PC-3 (cell line): ENCODE results near the gene SPIRE2. TPM values are rescaled to one million over a fixed set of nuclear protein-coding genes. Genes with fewer than 3 reads are reported as not detected.

Experiments
- ATAC-seq: fragments of 200-7000 bp; cut with Tn5 transposase; 2 replicates; pipeline ENCODE4 v1.9.1; 2020; ENCODE audit warnings: mild to moderate bottlenecking, moderate library complexity
- BruUV-seq: library from RNA; stranded (reverse); fragments of 400-500 nt; replicated peaks from 2 replicates; lab custom pipeline; 2021; lab: Mats Ljungman, UMichigan
- CTCF ChIA-PET: fragments of 300-600 bp; sonication (Branson Sonifier 250); formaldehyde crosslinking; loops from one replicate; lab custom pipeline; 2022; ENCODE audit warnings: antibody characterized with exemption; lab: Charles Lee
- POLR2A ChIA-PET: fragments of 300-600 bp; sonication (Branson Sonifier 250); formaldehyde crosslinking; loops from one replicate; lab custom pipeline; 2022; ENCODE audit warnings: antibody characterized with exemption; ENCODE audit not compliant: unreplicated experiment; lab: Charles Lee
- DNase-seq: peaks from one replicate; pipeline ENCODE4 v3.0.0-alpha.2; 2015
- H2AFZ ChIP-seq: fragments of 300-600 bp; sonication (generic); 2 replicates; pipeline ENCODE4 v1.6.0; 2016; ENCODE audit warnings: antibody characterized with exemption, low read length
- H3F3A ChIP-seq: fragments of 300-600 bp; sonication (generic); one replicate; pipeline ENCODE4 v1.6.0; 2017; ENCODE audit warnings: antibody characterized with exemption, low read length, control low read depth, mild to moderate bottlenecking; ENCODE audit not compliant: unreplicated experiment
- H3K27ac ChIP-seq: fragments of 300-600 bp; sonication (generic); 2 replicates; pipeline ENCODE4 v1.5.1; 2016; ENCODE audit warnings: mild to moderate bottlenecking, low read length
- H3K27me3 ChIP-seq: fragments of 300-600 bp; sonication (generic); 2 replicates; pipeline ENCODE4 v1.6.1; 2016; ENCODE audit warnings: low read length, mixed read lengths
- H3K36me3 ChIP-seq: fragments of 300-600 bp; sonication (generic); 2 replicates; pipeline ENCODE4 v1.6.1; 2016; ENCODE audit warnings: low read depth, mixed run types, low read length, mixed read lengths
- H3K4me1 ChIP-seq: fragments of 300-600 bp; sonication (generic); 2 replicates; pipeline ENCODE4 v1.5.1; 2016; ENCODE audit warnings: low read length; ENCODE audit not compliant: insufficient read depth
- H3K4me2 ChIP-seq: fragments of 300-600 bp; sonication (generic); 2 replicates; pipeline ENCODE4 v1.6.0; 2016; ENCODE audit warnings: low read length
- H3K4me3 ChIP-seq: fragments of 300-600 bp; sonication (generic); 2 replicates; pipeline ENCODE4 v1.5.1; 2016; ENCODE audit warnings: mild to moderate bottlenecking, low read length, mixed read lengths
- H3K79me2 ChIP-seq: fragments of 300-600 bp; sonication (generic); 2 replicates; pipeline ENCODE4 v1.6.1; 2017; ENCODE audit warnings: low read length, mixed read lengths
- H3K9ac ChIP-seq: fragments of 300-600 bp; sonication (generic); 2 replicates; pipeline ENCODE4 v1.6.0; 2016; ENCODE audit warnings: mild to moderate bottlenecking, low read length
- H3K9me2 ChIP-seq: fragments of 300-600 bp; sonication (generic); replicated peaks from 2 replicates; pipeline ENCODE4 v1.6.1; 2016; ENCODE audit warnings: mixed run types, low read length, mixed read lengths
- H3K9me3 ChIP-seq: fragments of 300-600 bp; sonication (generic); 2 replicates; pipeline ENCODE4 v1.6.1; 2016; ENCODE audit warnings: low read length, mixed read lengths
- H4K20me1 ChIP-seq: fragments of 300-600 bp; sonication (generic); 2 replicates; pipeline ENCODE4 v1.6.1; 2016; ENCODE audit warnings: low read length, mixed read lengths
- EZH2 ChIP-seq: fragments of 300-600 bp; sonication (generic); IDR thresholded peaks from one replicate; pipeline ENCODE4 v1.6.1; 2017; ENCODE audit warnings: antibody characterized with exemption, mild to moderate bottlenecking, low read length; ENCODE audit not compliant: unreplicated experiment
- EZH2phosphoT487 ChIP-seq: fragments of 300-600 bp; sonication (generic); IDR thresholded peaks from 2 replicates; pipeline ENCODE4 v1.6.1; 2018; ENCODE audit warnings: mild to moderate bottlenecking, antibody characterized with exemption, low read length, borderline replicate concordance
- intact Hi-C: fragments of 100-400 bp; cut with micrococcal nuclease; formaldehyde crosslinking; loops from 2 replicates; pipeline ENCODE4 v1.9.0; 2023
- total RNA-seq: library from RNA; depleted of rRNA; stranded (reverse); fragments of >200 nt; gene quantifications from 2 replicates; pipeline ENCODE4 v1.2.3, GENCODE V29; 2014
- TF ChIP-seq, protein P1 (sequence below): fragments of 300-600 bp; sonication (generic); conservative IDR thresholded peaks from 2 replicates; pipeline ENCODE4 v1.5.1; 2017; ENCODE audit warnings: antibody characterized with exemption, low read depth, mild to moderate bottlenecking, low read length

Gene SPIRE2
- total RNA-seq, 1 experiment from 2014 or later, result 13.2 TPM

DNA sequence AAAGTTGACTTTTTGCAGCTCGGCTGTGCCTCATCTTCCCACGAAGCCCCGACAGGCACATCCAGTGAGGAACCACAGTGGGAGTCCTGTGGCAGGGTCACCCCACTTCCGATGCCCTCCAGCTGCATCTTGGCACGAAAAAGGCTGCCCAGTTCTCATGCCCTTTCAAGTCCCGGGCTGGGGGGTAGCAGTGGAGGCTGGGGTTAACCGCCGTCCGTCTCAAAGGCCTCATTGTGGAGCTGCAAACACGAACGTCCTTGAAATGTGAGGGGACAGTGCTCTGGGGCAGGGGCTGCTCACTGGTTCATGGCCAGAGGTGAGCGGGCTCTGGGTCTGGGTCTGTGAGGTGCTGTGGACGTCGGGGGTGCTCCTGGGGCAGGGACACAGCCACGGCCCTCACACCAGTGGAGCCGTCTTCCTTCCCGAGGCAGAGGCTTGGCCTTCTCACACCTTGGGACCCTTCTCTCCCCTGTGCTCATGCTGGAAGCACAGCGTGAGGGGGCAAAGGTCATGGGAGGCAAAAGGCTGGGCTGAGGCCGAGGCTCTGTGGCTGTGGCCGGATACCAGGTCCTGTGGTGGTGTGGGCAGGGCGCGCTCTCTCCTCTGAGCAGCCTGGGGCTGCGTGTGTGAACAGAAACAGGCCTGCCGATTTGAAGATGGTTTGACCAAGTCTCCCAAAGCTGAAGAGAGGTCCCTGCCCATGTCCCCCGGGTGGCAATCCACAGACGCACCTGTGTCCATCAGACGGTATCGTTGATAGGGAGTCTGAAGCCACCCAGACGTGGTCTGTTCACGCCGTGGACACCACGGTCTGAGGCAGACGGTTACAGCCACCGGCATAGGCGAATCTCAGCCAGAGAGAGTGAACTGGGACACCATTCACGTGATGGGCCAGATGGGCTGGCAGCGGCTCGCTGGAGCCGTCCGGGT, 87.3 kb downstream of the SPIRE2 start:
- H3K9me2 ChIP-seq, result no peaks in the 10 kb centered on the region
- CTCF ChIA-PET, result no interaction called here
- POLR2A ChIA-PET, result no interaction called here
- H3K4me2 ChIP-seq, result no peak overlapping the region
- BruUV-seq, result no TSS peak
- ATAC-seq, result no peak
- no peaks in the 10 kb centered on the region for H3K79me2 ChIP-seq
- H3K4me1 ChIP-seq, result peaks cover 15% of the 10 kb centered on the region
- no peak overlapping the region for H2AFZ ChIP-seq
- no peaks in the 10 kb centered on the region for H3K9me3 ChIP-seq
- no peaks in the 10 kb centered on the region for H3K27me3 ChIP-seq
- DNase-seq, result no peak
- TF ChIP-seq EZH2 (no peak), EZH2phosphoT487 (no peak)
- TF ChIP-seq, protein P1, sequence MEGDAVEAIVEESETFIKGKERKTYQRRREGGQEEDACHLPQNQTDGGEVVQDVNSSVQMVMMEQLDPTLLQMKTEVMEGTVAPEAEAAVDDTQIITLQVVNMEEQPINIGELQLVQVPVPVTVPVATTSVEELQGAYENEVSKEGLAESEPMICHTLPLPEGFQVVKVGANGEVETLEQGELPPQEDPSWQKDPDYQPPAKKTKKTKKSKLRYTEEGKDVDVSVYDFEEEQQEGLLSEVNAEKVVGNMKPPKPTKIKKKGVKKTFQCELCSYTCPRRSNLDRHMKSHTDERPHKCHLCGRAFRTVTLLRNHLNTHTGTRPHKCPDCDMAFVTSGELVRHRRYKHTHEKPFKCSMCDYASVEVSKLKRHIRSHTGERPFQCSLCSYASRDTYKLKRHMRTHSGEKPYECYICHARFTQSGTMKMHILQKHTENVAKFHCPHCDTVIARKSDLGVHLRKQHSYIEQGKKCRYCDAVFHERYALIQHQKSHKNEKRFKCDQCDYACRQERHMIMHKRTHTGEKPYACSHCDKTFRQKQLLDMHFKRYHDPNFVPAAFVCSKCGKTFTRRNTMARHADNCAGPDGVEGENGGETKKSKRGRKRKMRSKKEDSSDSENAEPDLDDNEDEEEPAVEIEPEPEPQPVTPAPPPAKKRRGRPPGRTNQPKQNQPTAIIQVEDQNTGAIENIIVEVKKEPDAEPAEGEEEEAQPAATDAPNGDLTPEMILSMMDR, result no peak
- H4K20me1 ChIP-seq, result no peaks in the 10 kb centered on the region
- no peak overlapping the region for H3K9ac ChIP-seq
- H3K4me3 ChIP-seq, result no peak overlapping the region
- intact Hi-C loops, result no loop called here
- no peaks in the 10 kb centered on the region for H3F3A ChIP-seq
- no peak overlapping the region for H3K27ac ChIP-seq
- H3K36me3 ChIP-seq, result peaks cover 9% of the 10 kb centered on the region

DNA sequence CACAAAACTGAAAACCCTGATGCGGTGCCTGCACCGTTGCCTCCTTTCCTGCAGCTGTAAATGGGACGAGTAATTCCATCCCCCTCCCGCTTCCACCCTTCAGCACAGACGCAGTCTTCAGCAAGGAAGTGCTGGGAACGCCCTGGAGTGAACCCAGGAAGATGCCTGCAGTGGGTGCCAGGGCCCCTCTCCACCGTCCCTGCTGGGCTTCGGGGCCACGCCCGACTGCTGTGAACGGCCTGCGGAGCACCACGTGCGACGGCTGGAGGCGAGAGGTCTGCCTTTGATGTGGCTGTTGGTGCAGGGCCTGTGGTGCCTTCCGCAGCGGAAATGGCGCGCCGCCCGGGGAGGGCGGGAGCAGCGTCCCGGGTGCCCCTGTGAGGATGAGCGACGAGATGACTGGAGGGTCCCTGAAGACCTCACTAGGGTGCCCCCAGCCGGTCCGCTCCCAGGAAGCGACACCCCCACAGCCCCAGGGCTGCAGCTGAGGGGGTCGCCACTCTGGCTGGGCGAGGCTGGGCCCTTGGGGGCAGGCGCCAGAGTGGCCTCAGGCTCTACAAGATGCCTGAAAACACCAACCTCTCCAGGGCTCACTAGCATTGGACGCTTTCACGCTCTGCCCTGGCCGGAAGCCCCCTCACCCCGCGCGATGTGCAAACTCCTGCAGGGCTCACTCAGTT, 89.6 kb downstream of the SPIRE2 start:
- H3K9ac ChIP-seq, result peak overlapping the region; percentile 40
- no peaks in the 10 kb centered on the region for H3K9me2 ChIP-seq
- no TSS peak for BruUV-seq
- peak overlapping the region; percentile 51 for H3K4me3 ChIP-seq
- peak overlapping the region; percentile 83 for H2AFZ ChIP-seq
- ChIA-PET POLR2A (interaction anchor here (0.6 kb wide), 1 partner anchor 58 kb away, joined by 4 read pairs; no protein-coding TSS in a partner anchor), CTCF (no interaction called here)
- intact Hi-C loops, result no loop called here
- peak overlapping the region; percentile 87 for H3K4me2 ChIP-seq
- H3K4me1 ChIP-seq, result peaks cover 30% of the 10 kb centered on the region
- no peaks in the 10 kb centered on the region for H4K20me1 ChIP-seq
- DNase-seq, result peak; percentile 63
- H3K27ac ChIP-seq, result peak overlapping the region; percentile 46; the same call in 1 of the 2 replicates
- ATAC-seq, result peak; percentile 42
- no peaks in the 10 kb centered on the region for H3K27me3 ChIP-seq
- no peaks in the 10 kb centered on the region for H3K9me3 ChIP-seq
- H3F3A ChIP-seq, result no peaks in the 10 kb centered on the region
- H3K79me2 ChIP-seq, result no peaks in the 10 kb centered on the region
- H3K36me3 ChIP-seq, result no peaks in the 10 kb centered on the region
- TF ChIP-seq EZH2, result no peak
- TF ChIP-seq EZH2phosphoT487, result peak; percentile 74
